Mesothelial cell of epicardium (in vitro differentiated cells): ENCODE measurements around the gene INCA1. TPM values are rescaled to one million over a fixed set of nuclear protein-coding genes. Genes with fewer than 3 reads are reported as not detected.

ENCODE experiments used
- DNase-seq, 2 experiments: peaks; one replicate each; pipeline ENCODE4 v3.0.0; 2021; ENCODE audit warnings: low spot score in 2 of 2; ENCODE audit not compliant: unreplicated experiment in 2 of 2
- H3K27ac Mint-ChIP-seq: 2 replicates; pipeline ENCODE4 v1.8.0; 2021; ENCODE audit warnings: mixed read lengths
- H3K27me3 Mint-ChIP-seq: 2 replicates; pipeline ENCODE4 v1.8.0; 2021; ENCODE audit warnings: low read depth, mixed read lengths
- H3K36me3 Mint-ChIP-seq: 2 replicates; pipeline ENCODE4 v1.8.0; 2021; ENCODE audit warnings: mixed read lengths
- H3K4me1 Mint-ChIP-seq: 2 replicates; pipeline ENCODE4 v1.8.0; 2021; ENCODE audit warnings: mixed read lengths
- H3K4me3 Mint-ChIP-seq: 2 replicates; pipeline ENCODE4 v1.8.0; 2021; ENCODE audit warnings: mild to moderate bottlenecking, moderate library complexity, mixed read lengths
- H3K9me3 Mint-ChIP-seq: 2 replicates; pipeline ENCODE4 v1.8.0; 2021; ENCODE audit warnings: mixed read lengths
- CTCF ChIP-seq: fragments of 200-600 bp; sonication (generic); IDR thresholded peaks from one replicate; pipeline ENCODE4 v1.5.0; 2021; ENCODE audit warnings: antibody characterized with exemption; ENCODE audit not compliant: unreplicated experiment
- total RNA-seq: library from RNA; stranded (reverse); gene quantifications from 3 replicates; pipeline ENCODE4 v1.2.1, GENCODE V29; 2021

Gene INCA1
- total RNA-seq, 1 donor from 2014 or later, result 2.7 TPM

- H3K4me3 Mint-ChIP-seq, result no peak overlapping the region
- H3K27ac Mint-ChIP-seq, result no peak overlapping the region
- H3K4me1 Mint-ChIP-seq, result peaks cover 14% of the 10 kb centered on the region
- peaks cover 50% of the 10 kb centered on the region for H3K36me3 Mint-ChIP-seq
- DNase-seq, result no peak
- H3K9me3 Mint-ChIP-seq, result no peaks in the 10 kb centered on the region
- no peaks in the 10 kb centered on the region for H3K27me3 Mint-ChIP-seq
- no peak for TF ChIP-seq CTCF
These were observed 6.0 kb upstream of the INCA1 start for GRCh38 chr17:5003214-5003867.

- TF ChIP-seq CTCF, result no peak
- Mint-ChIP-seq H3K36me3 (peaks cover 41% of the 10 kb centered on the region), H3K27ac (no peak overlapping the region), H3K4me3 (no peak overlapping the region), H3K4me1 (peaks cover 14% of the 10 kb centered on the region), H3K9me3 (no peaks in the 10 kb centered on the region), H3K27me3 (no peaks in the 10 kb centered on the region)
- no peak for DNase-seq
These were observed 4.9 kb upstream of the INCA1 start for GRCh38 chr17:5002121-5002788.

- no peak for TF ChIP-seq CTCF
- Mint-ChIP-seq H3K27me3 (peaks cover 3% of the 10 kb centered on the region), H3K9me3 (no peaks in the 10 kb centered on the region), H3K4me3 (no peak overlapping the region), H3K4me1 (peaks cover 16% of the 10 kb centered on the region), H3K36me3 (peaks cover 31% of the 10 kb centered on the region), H3K27ac (no peak overlapping the region)
- no peak for DNase-seq
These were observed 2.9 kb upstream of the INCA1 start for GRCh38 chr17:5000237-5000639.

- Mint-ChIP-seq H3K9me3 (no peaks in the 10 kb centered on the region), H3K36me3 (peaks cover 24% of the 10 kb centered on the region), H3K27ac (peak overlapping the region; percentile 30), H3K4me3 (peak overlapping the region; percentile 86), H3K27me3 (peaks cover 5% of the 10 kb centered on the region), H3K4me1 (peaks cover 16% of the 10 kb centered on the region)
- no peak for DNase-seq
- TF ChIP-seq CTCF, result no peak
These were observed 2.2 kb upstream of the INCA1 start for GRCh38 chr17:4999430-5000093.

GRCh38 chr17:4998732-4999429, 1.6 kb upstream of the INCA1 start:
- peak overlapping the region; percentile 86 for H3K4me3 Mint-ChIP-seq
- H3K27ac Mint-ChIP-seq, result peak overlapping the region; percentile 30
- no peaks in the 10 kb centered on the region for H3K9me3 Mint-ChIP-seq
- H3K4me1 Mint-ChIP-seq, result peaks cover 16% of the 10 kb centered on the region
- H3K27me3 Mint-ChIP-seq, result peaks cover 5% of the 10 kb centered on the region
- peaks cover 17% of the 10 kb centered on the region for H3K36me3 Mint-ChIP-seq
- no peak for TF ChIP-seq CTCF
- no peak for DNase-seq
